Neural crest cell (in vitro differentiated cells): ENCODE measurements around the gene RSBN1L. TPM values are rescaled to one million over a fixed set of nuclear protein-coding genes. Genes with fewer than 3 reads are reported as not detected.

Source experiments
- DNase-seq: peaks from one replicate; pipeline ENCODE4 v3.0.0; 2021; ENCODE audit warnings: low read depth, mixed read lengths, low spot score
- H3K27ac Mint-ChIP-seq: one replicate; pipeline ENCODE4 v1.8.0; 2021; ENCODE audit warnings: mild to moderate bottlenecking, mixed read lengths; ENCODE audit not compliant: unreplicated experiment
- H3K27me3 Mint-ChIP-seq: 2 replicates; pipeline ENCODE4 v1.8.0; 2021; ENCODE audit warnings: low read depth, mild to moderate bottlenecking, mixed read lengths
- H3K36me3 Mint-ChIP-seq: 2 replicates; pipeline ENCODE4 v1.8.0; 2021; ENCODE audit warnings: low read depth, mild to moderate bottlenecking, mixed read lengths
- H3K4me1 Mint-ChIP-seq: 2 replicates; pipeline ENCODE4 v1.8.0; 2021; ENCODE audit warnings: mixed read lengths
- H3K4me3 Mint-ChIP-seq: one replicate; pipeline ENCODE4 v1.8.0; 2021; ENCODE audit warnings: mild to moderate bottlenecking, mixed read lengths
- H3K9me3 Mint-ChIP-seq: 2 replicates; pipeline ENCODE4 v1.8.0; 2021; ENCODE audit warnings: mixed read lengths
- CTCF ChIP-seq: fragments of 200-600 bp; sonication (generic); conservative IDR thresholded peaks from 2 replicates; pipeline ENCODE4 v1.5.0; 2021; ENCODE audit warnings: antibody characterized with exemption, mild to moderate bottlenecking
- total RNA-seq: library from RNA; stranded (reverse); gene quantifications from 2 replicates; pipeline ENCODE4 v1.2.1, GENCODE V29; 2021

RSBN1L gene
- total RNA-seq, 1 donor from 2014 or later, result 23.6 TPM

- H3K4me1 Mint-ChIP-seq, result no peaks in the 10 kb centered on the region
- TF ChIP-seq CTCF, result peak; percentile 94
Measured at GRCh38 chr7:77759294-77759889, 63.1 kb downstream of the RSBN1L start.

GRCh38 chr7:77760809-77761453 lies 64.7 kb downstream of the RSBN1L start:
- Mint-ChIP-seq H3K36me3 (no peaks in the 10 kb centered on the region), H3K27me3 (no peaks in the 10 kb centered on the region), H3K4me3 (no peak overlapping the region), H3K4me1 (no peaks in the 10 kb centered on the region), H3K9me3 (no peaks in the 10 kb centered on the region), H3K27ac (no peak overlapping the region)
- no peak for TF ChIP-seq CTCF
- DNase-seq, result no peak

More at GRCh38 chr7:77759294-77759889, 63.1 kb downstream of the RSBN1L start:
- Mint-ChIP-seq H3K27ac (no peak overlapping the region), H3K4me3 (no peak overlapping the region), H3K9me3 (no peaks in the 10 kb centered on the region), H3K27me3 (no peaks in the 10 kb centered on the region), H3K36me3 (no peaks in the 10 kb centered on the region)
- DNase-seq, result peak; percentile 76

DNA sequence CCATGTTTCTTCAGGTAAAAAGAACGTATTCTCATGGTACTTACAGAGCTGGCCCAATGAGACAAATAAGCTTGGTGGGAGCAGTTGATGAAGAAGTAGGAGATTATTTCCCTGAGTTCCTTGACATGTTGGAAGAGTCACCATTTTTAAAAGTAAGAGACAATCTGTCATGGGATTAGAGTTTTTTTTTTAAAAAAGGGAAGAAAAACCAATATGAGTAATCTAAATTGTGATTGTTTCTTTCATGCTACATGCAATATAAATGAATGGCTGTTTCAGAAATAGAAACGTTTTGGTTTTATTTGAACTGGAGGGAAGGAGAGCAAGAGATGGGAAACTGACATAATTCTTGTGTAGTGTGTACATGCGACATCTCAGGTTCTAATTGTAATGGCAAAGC lies 69.2 kb downstream of the RSBN1L start:
- Mint-ChIP-seq H3K4me1 (no peaks in the 10 kb centered on the region), H3K36me3 (peaks cover 2% of the 10 kb centered on the region), H3K4me3 (no peak overlapping the region), H3K27me3 (no peaks in the 10 kb centered on the region), H3K27ac (no peak overlapping the region), H3K9me3 (no peaks in the 10 kb centered on the region)
- DNase-seq, result no peak
- TF ChIP-seq CTCF, result no peak

- no peak for DNase-seq
- no peak for TF ChIP-seq CTCF
- H3K27ac Mint-ChIP-seq, result no peak overlapping the region
- no peaks in the 10 kb centered on the region for H3K27me3 Mint-ChIP-seq
- no peaks in the 10 kb centered on the region for H3K4me1 Mint-ChIP-seq
- no peaks in the 10 kb centered on the region for H3K9me3 Mint-ChIP-seq
- H3K36me3 Mint-ChIP-seq, result peaks cover 5% of the 10 kb centered on the region
- H3K4me3 Mint-ChIP-seq, result no peak overlapping the region
Measured at GRCh38 chr7:77765906-77766800, 69.9 kb downstream of the RSBN1L start.

DNA sequence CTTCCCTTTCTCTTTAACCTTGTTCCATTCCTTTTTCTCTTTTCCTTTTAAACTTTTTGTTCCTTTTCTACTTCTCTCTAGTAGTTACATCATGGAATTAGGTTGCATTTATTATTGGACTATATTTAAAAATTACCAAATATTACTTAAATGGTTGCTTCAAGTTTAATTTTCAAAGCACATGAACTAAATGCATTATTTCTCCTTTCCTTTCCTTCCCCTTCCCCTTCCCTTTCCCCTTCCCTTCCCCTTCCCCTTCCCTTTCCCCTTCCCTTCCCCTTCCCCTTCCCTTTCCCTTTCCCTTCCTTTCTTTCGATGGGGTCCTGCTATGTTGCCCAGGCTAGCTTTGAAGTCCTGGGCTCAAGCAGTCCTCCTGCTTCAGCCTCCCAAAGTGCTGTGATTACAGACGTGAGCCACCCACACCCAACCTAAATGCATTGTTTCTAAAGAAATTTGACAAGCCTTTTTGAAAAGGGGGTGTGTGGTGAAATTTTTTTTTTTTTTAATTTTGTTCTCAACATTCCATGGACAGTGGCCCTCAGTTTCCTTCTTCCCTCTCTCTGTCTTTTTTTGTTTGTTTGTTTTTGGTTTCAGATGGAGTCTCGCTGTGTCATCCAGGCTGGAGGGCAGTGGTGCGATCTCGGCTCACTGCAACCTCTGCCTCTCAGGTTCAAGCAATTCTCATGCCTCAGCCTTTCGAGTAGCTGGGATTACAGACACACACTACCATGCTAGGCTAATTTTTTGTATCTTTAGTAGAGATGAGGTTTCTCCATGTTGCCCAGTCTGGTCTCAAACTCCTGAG lies 70.7 kb downstream of the RSBN1L start:
- H3K27ac Mint-ChIP-seq, result no peak overlapping the region
- H3K4me1 Mint-ChIP-seq, result no peaks in the 10 kb centered on the region
- TF ChIP-seq CTCF, result no peak

More for the DNA sequence above, 70.7 kb downstream of the RSBN1L start:
- H3K4me3 Mint-ChIP-seq, result no peak overlapping the region
- H3K36me3 Mint-ChIP-seq, result peaks cover 5% of the 10 kb centered on the region
- no peak for DNase-seq
- H3K27me3 Mint-ChIP-seq, result no peaks in the 10 kb centered on the region
- H3K9me3 Mint-ChIP-seq, result no peaks in the 10 kb centered on the region
